ENCODE measurements around the gene B4GALT1. TPM values are rescaled to one million over a fixed set of nuclear protein-coding genes. Genes with fewer than 3 reads are reported as not detected.
A peak's percentile ranks its signal among the peaks of the same experiment; 100 is the strongest.

The B4GALT1 gene
- total RNA-seq, 4 donors from 2014 or later, result 45.1 to 68.7 (median 53.5) TPM

DNA sequence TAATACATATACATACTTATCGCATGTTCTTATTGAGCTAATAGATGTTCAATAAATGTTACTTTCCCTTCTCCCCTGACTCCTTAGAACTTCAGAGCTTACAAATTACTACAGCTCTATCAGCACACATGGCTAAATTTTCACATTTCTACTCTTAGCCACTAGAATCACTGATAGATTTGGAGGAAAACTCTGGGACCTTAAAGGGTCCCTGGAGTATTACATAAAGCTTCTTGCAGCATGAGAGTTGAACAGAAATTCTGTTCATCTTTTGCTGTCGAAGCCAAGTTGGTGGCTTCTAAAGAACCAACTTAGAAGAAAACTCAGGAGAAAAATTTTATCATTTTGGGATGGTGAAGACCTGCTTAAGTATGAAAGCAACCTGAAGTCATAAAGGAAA lies 15.5 kb downstream of the B4GALT1 start:
- Histone ChIP-seq H3K4me3 (no peak overlapping the region), H3K9me3 (no peaks in the 10 kb centered on the region), H3K36me3 (no peaks in the 10 kb centered on the region), H3K27ac (peak overlapping the region; percentile 3), H3K4me1 (peaks cover 54% of the 10 kb centered on the region), H3K27me3 (no peaks in the 10 kb centered on the region)
- DNase-seq (ENCODE audit: low spot score in 2 of 2), result no peak
- TF ChIP-seq POLR2AphosphoS5 (IDR thresholded peaks at IDR 0.05), result no peak
- TF ChIP-seq, protein P1, sequence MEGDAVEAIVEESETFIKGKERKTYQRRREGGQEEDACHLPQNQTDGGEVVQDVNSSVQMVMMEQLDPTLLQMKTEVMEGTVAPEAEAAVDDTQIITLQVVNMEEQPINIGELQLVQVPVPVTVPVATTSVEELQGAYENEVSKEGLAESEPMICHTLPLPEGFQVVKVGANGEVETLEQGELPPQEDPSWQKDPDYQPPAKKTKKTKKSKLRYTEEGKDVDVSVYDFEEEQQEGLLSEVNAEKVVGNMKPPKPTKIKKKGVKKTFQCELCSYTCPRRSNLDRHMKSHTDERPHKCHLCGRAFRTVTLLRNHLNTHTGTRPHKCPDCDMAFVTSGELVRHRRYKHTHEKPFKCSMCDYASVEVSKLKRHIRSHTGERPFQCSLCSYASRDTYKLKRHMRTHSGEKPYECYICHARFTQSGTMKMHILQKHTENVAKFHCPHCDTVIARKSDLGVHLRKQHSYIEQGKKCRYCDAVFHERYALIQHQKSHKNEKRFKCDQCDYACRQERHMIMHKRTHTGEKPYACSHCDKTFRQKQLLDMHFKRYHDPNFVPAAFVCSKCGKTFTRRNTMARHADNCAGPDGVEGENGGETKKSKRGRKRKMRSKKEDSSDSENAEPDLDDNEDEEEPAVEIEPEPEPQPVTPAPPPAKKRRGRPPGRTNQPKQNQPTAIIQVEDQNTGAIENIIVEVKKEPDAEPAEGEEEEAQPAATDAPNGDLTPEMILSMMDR (IDR thresholded peaks at IDR 0.05), result no peak
- TF ChIP-seq POLR2A (IDR thresholded peaks at IDR 0.05), result no peak
- no peak for TF ChIP-seq EP300 (IDR thresholded peaks at IDR 0.05)
- 84% methylated on average over 2 of the region's 2 CpGs for WGBS

- no peaks in the 10 kb centered on the region for H3K36me3 ChIP-seq
- no peaks in the 10 kb centered on the region for H3K9me3 ChIP-seq
- 34% methylated on average over 5 of the region's 5 CpGs for WGBS
- TF ChIP-seq, protein P1 (IDR thresholded peaks at IDR 0.05), result no peak
- TF ChIP-seq EP300 (IDR thresholded peaks at IDR 0.05), result no peak
- TF ChIP-seq POLR2A (IDR thresholded peaks at IDR 0.05), result no peak
- no peak for TF ChIP-seq POLR2AphosphoS5 (IDR thresholded peaks at IDR 0.05)
- H3K4me3 ChIP-seq, result no peak overlapping the region
- H3K27ac ChIP-seq, result peak overlapping the region; percentile 3
- H3K27me3 ChIP-seq, result no peaks in the 10 kb centered on the region
- peaks cover 52% of the 10 kb centered on the region for H3K4me1 ChIP-seq
- DNase-seq (ENCODE audit: low spot score in 2 of 2), result no peak
These were observed 16.1 kb downstream of the B4GALT1 start for GRCh38 chr9:33151007-33151557.

DNA sequence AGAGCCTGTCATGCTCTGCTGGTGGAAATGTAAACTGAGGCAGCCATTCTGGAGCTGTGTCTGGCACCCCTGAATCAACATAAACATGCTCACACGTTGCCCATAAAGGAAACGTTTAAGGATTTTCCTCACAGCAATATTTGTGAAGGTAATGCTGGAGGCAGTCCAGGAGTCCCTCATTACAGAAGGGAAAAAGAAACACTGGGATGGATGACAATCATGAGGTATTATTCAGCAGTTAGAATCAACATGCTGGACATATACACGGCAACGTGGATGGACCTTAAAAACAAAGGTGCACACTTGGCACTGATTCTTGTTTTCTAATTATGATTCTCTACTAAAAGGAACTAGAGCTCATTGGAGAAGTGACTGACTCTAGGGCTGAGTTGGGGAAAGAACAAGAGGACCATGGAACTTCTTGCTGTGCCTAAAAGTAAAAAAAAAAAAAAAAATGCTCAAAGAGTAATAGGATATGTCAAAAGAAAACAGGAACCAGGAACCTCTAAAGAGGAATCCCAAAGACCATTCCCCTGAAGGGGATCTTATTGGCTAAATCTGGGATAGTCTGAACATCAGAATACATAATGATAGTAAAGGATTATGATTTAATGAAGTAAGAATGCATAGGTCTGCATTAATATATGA lies 18.6 kb downstream of the B4GALT1 start:
- H3K27ac ChIP-seq, result no peak overlapping the region
- H3K27me3 ChIP-seq, result no peaks in the 10 kb centered on the region
- no peaks in the 10 kb centered on the region for H3K9me3 ChIP-seq
- TF ChIP-seq EP300 (IDR thresholded peaks at IDR 0.05) (no peak), POLR2AphosphoS5 (IDR thresholded peaks at IDR 0.05) (no peak), POLR2A (IDR thresholded peaks at IDR 0.05) (no peak)
- TF ChIP-seq, protein P1 (IDR thresholded peaks at IDR 0.05), result no peak
- no peaks in the 10 kb centered on the region for H3K36me3 ChIP-seq
- no peak overlapping the region for H3K4me3 ChIP-seq
- H3K4me1 ChIP-seq, result peaks cover 54% of the 10 kb centered on the region
- no peak for DNase-seq (ENCODE audit: low spot score in 2 of 2)
- WGBS, result 34% methylated on average over 4 of the region's 4 CpGs

- WGBS, result 88% methylated on average over 7 of the region's 7 CpGs
- no peaks in the 10 kb centered on the region for H3K27me3 ChIP-seq
- H3K4me3 ChIP-seq, result no peak overlapping the region
- H3K9me3 ChIP-seq, result no peaks in the 10 kb centered on the region
- H3K36me3 ChIP-seq, result no peaks in the 10 kb centered on the region
- TF ChIP-seq POLR2A (IDR thresholded peaks at IDR 0.05), result no peak
- TF ChIP-seq, protein P1 (IDR thresholded peaks at IDR 0.05), result no peak
- TF ChIP-seq POLR2AphosphoS5 (IDR thresholded peaks at IDR 0.05), result no peak
- no peak for TF ChIP-seq EP300 (IDR thresholded peaks at IDR 0.05)
- peaks cover 62% of the 10 kb centered on the region for H3K4me1 ChIP-seq
- no peak overlapping the region for H3K27ac ChIP-seq
- DNase-seq (ENCODE audit: low spot score in 2 of 2), result peak in 1 of 2 donors; percentile 34
These were observed 19.5 kb downstream of the B4GALT1 start for GRCh38 chr9:33147416-33148169.

DNA sequence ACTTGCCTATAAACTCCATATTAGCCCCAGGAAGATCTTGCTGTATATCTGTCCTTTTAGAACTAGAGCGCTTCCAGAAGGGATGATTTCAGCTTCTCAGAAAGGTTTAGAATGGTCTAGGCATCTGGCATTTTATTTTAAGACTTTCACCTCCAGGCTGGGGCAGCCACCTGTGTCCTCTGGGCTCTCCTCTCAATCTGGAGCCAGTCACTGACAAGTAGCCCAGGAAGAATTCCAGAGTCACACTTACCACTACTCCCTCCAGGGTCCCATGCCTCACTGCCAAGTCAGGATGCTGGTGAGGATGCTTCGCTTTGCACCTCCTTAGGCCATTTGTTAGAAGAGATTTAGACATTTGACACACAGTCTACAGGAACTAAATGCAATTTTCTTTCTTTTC lies 20.8 kb downstream of the B4GALT1 start:
- WGBS, result 91% methylated on average over 2 of the region's 2 CpGs
- H3K4me1 ChIP-seq, result peaks cover 68% of the 10 kb centered on the region
- DNase-seq (ENCODE audit: low spot score in 2 of 2), result peak in 1 of 2 donors; percentile 24
- no peaks in the 10 kb centered on the region for H3K27me3 ChIP-seq
- no peak overlapping the region for H3K27ac ChIP-seq
- TF ChIP-seq, protein P1 (IDR thresholded peaks at IDR 0.05), result no peak
- no peak for TF ChIP-seq POLR2AphosphoS5 (IDR thresholded peaks at IDR 0.05)
- no peak for TF ChIP-seq POLR2A (IDR thresholded peaks at IDR 0.05)
- TF ChIP-seq EP300 (IDR thresholded peaks at IDR 0.05), result no peak
- H3K4me3 ChIP-seq, result no peak overlapping the region
- no peaks in the 10 kb centered on the region for H3K36me3 ChIP-seq
- H3K9me3 ChIP-seq, result no peaks in the 10 kb centered on the region
